Stimulated activated CD4-positive, alpha-beta T cell treated with anti-CD3 and anti-CD28 coated beads, Interleukin-15, amount 100 ng/mL, for 24 hours (primary cell): ENCODE results near the gene ERP44.

Source experiments
- DNase-seq: peaks from one replicate; pipeline ENCODE4 v3.0.0-alpha.2; 2020

The ERP44 gene

DNA sequence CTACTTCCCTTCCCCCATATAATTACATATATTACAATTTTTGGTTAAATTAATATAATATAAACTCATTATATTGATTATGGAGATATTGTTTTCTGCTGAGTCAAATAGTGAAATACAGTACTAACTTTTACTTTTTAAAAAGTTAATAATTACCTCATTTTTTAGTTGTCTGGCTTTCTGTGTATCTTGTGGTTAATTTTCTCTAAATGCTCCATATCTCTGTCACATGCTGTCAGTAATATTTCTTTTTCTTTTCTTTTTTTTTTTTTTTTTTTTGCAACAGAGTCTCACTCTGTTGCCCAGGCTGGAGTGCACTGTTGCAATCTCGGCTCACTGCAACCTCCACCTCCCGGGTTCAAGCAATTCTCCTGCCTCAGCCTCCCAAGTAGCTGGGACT lies 169.1 kb downstream of the ERP44 start:
- no peak for DNase-seq
